Epithelial cell of prostate (primary cell): Measurements from ENCODE around the gene PLCB3.

ENCODE experiments used
- DNase-seq: peaks from one replicate; pipeline ENCODE4 v3.0.0-alpha.2; 2011; ENCODE audit warnings: low read depth, low spot score
- H3K27ac ChIP-seq: fragments of 450-650 bp; 2 replicates; pipeline ENCODE4 v1.5.1; 2017; ENCODE audit warnings: mild to moderate bottlenecking

Gene PLCB3

DNA sequence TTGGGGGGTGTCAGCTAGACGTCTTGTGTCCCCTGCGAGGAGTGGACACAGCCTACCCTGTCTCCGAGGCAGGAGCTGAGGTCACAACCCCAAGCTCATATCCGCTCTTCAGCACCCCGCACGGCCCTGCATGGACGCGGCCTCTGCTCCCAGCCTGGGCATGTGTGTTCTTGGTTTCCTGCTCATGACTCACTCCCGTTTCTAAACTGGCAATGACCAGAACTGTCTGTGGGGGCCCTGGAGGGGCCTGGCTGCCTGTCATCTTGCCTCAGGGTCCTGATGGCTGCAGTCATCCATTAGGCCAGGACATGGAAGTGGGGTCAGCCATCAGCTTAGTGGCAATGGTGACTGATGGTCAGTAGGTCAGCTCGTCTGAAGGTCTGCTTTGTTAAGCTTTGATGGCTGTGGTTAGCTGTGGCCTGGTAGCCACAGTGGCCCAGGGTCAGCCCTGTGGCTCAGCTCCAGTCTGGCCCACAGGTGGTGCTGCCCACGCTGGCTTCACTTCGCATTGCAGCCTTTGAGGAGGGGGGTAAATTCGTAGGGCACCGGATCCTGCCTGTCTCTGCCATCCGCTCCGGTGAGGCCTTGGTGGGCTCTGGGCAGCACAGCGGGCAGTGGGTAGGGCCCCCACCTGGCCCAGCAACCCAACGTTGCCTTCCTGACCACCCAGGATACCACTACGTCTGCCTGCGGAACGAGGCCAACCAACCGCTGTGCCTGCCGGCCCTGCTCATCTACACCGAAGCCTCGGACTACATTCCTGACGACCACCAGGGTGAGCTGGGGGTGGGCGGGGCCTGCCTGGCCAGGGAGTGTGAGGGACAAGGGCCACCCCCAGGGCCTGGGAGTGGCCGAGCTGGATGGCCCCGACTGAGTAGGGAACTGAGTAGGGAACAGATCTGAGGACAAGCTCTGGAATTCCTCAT lies 12.0 kb downstream of the PLCB3 start:
- DNase-seq, result no peak
- H3K27ac ChIP-seq, result no peak overlapping the region

DNA sequence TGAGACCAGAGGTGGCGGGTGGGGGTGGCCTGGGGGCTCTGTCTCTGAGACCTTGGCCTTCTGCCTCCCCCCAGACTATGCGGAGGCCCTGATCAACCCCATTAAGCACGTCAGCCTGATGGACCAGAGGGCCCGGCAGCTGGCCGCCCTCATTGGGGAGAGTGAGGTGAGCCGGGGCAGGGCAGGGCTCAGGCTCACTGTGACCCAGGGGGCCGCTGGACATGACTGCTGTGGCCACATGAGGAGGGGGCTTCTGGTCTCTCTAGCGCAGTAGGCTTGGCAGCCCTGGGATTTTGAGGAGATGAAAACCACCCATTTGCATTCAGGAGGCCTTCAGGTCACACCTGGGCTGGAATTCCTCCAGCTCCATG lies 12.6 kb downstream of the PLCB3 start:
- no peak for DNase-seq
- no peak overlapping the region for H3K27ac ChIP-seq

DNA sequence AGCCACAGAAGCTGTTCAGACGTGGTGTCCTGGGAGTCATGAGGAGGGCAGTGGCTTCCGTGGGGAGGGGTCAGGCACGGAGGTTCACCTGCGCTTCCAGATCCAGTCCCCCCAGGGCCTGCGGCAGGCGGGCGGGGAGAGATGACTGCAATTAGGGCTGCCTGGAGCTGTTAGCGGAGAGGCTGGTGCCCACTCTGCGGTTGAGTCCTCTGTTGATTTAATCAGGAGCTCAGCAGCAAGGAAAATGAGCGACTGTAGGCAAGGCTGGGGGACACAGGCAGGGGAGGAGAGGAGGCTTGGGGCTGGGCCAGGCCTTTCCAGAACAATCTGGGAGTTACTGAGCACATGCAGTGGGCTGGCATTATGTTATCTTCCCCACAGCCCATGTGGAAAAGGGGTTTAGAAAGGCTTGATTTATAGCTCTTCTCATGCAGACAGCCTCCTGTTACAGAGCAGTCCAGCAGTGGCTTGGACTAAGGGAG lies 13.1 kb downstream of the PLCB3 start:
- no peak for DNase-seq
- no peak overlapping the region for H3K27ac ChIP-seq

DNA sequence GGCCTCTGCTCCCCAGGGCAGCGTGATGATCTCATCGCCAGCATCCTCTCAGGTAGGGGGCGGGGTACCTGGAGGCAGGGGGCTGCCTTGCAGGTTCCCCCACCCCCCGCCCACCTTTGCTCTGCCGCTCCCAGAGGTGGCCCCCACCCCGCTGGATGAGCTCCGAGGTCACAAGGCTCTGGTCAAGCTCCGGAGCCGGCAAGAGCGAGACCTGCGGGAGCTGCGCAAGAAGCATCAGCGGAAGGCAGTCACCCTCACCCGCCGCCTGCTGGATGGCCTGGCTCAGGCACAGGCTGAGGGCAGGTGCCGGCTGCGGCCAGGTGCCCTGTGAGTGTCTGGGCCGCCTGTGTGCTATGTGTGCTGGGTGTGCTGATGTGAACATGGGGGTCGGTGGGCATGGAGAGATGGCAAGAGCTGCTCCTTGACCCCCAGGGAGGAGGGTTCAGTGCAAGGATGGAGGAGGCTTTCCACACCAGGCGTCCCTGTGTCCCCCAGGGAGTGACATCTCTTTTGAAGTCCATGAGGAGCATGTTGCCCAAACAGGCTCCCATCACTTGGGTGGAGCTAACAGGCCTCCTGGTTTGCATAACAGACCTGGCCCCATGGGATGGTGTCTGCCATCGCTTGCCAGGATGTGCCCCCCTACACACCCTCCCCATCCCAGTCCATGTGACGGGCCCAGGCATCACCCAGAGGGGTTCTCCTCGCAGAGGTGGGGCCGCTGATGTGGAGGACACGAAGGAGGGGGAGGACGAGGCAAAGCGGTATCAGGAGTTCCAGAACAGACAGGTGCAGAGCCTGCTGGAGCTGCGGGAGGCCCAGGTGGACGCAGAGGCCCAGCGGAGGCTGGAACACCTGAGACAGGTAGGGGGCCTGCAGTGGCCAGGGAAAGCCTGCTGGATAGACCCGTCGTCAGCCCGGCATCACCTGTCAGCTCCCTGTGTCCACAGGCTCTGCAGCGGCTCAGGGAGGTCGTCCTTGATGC lies 14.1 kb downstream of the PLCB3 start:
- DNase-seq, result no peak
- H3K27ac ChIP-seq, result no peak overlapping the region

DNA sequence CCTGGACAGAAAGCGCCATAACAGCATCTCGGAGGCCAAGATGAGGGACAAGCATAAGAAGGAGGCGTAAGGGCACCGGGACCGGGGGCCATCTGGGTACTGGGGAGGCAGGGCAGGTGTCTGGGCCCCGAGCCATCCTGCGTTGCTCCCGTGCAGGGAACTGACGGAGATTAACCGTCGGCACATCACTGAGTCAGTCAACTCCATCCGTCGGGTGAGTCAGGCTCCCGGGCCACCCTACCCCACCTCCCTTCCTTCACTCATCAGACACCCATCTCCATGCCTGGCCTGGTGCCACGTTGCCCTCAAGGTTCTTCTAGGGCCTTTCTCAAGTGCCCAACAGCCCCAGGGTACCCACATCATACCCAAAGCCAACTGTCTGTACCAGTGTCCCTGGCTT lies 15.0 kb downstream of the PLCB3 start:
- peak overlapping the region; percentile 97 for H3K27ac ChIP-seq
- DNase-seq, result no peak

DNA sequence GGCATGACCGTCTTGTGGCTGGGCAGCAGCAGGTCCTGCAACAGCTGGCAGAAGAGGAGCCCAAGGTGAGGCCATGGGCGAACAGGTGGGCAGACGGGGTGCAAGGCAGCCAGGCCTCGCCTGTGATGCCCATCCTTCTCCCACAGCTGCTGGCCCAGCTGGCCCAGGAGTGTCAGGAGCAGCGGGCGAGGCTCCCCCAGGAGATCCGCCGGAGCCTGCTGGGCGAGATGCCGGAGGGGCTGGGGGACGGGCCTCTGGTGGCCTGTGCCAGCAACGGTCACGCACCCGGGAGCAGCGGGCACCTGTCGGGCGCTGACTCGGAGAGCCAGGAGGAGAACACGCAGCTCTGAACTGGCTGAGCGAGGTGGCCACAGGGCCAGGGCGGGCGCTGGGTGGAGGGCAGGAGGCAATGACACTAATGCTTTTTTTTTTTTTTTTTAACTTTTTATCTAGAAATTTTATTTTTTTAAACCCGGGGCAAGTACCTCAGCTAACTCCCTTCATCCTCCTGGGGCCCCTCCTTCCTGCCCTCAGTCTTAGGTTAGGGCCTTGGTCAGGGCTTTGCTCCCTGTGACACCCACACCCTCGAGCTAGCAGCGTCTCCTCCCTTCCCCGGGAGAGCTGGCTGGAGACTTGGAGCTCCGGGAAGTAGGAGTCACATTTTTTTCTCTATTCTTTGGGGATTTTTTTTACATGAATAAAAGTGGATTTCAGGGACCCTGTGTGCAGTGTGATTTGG lies 16.0 kb downstream of the PLCB3 start:
- DNase-seq, result no peak

DNA sequence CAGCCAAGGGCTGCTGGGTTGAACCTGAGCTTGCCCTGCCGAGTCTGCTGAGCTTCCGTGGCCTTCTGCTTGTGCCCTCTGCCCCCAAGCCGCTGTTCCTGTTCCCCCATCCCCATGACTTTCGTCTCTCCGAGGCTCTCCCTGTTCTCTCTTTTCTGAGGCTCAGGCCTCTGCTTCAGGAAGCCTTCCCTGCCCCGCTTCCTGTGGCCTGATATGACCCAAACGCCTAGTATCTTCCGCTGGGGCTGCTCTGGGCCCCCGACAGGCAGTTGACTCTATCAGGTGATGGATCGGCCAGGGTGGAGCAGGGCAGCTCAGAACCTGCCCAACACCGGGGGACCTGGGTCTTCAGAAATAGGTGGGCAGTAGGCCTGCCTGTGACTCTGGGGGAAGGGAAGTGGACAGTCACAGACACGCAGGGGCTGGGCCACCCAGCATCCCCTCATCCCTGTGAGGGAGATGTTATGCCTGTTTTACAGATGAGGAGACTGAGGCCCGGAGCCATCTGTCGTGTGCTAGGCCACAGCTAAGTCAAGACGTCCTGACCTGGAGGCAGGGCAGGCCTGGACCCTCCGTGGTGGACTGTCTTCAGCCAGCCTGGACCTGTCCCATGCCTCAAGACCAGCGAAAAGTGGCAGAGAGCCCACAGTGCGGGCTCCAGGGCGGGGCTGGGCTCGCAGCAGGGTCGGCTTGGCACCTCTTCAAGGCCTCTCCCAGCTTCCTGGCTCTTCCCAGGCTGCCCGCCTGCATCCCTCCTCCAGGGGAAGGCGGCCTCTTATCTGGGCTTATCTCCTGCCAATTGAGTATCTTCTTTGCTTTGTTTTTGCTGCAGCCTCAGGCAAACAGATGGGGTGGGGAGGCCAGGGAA lies 16.9 kb downstream of the PLCB3 start:
- peak overlapping the region; percentile 97 for H3K27ac ChIP-seq
- no peak for DNase-seq

More for the DNA sequence above, 16.0 kb downstream of the PLCB3 start:
- H3K27ac ChIP-seq, result peak overlapping the region; percentile 97

DNA sequence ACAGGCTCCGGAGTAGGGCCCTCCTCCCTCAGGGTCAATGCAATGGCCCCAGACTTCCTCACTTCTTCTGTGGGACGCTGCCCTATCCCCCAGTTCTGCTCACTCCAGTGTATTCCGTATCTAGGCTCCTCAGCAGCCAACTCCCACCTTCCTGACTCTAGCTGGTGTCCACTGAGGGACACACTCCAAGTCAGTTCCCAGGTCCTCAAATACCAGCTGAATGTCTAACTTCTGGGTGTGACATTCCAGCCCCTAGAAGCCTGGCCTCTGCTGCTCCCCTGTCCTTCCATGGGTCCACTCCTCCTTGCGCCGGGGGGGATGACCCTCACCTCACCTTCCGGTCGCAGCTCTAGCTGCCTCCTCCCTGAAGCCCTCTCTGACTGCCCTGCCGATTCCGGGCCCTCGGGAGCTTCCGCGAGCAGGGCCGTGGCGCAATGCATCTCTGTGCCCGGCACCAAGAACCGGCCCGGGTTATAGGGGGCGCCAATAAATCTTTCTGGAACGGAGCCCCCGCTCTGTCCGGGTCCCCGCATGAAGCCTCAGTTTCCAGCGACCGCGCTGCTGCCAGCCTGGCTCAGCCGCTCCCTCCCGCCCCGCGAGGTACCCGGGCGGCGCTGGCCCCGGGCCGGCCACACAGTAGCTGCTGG lies 17.7 kb downstream of the PLCB3 start:
- DNase-seq, result no peak
- peak overlapping the region; percentile 97 for H3K27ac ChIP-seq

DNA sequence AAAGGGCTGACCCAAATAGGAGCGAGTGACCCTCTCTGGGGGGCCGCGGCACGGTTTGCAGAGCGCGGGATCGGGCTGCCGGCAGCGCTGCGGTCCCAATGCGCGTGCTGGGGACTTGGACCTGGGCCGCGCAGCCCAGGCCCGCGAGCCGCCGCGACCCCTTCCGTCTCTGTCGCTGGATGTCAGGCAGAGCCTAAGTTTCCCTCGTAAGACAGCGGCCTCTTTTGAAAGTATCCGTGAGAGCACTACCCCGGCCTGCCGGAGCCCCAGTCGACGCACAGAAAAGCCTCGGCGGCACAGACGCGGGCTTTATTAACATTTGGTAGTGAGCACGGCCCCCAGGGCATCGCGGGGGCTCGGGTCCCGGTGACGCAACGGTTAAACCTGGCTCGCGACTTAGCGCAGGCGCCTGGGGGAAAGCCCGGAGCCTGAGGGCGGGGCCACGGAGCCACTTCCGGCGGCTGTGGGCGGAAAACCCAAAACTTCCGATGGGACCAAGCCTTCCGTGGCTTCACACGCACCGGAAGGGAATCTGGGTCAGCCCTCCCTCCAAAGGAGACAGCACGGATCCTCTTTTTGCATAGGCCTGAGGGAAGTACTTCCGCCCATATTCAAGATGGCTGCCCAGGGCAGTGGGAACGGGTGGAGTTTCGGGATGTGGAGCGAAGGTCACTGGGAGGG lies 18.4 kb downstream of the PLCB3 start:
- peak overlapping the region; percentile 97 for H3K27ac ChIP-seq
- peak; percentile 99 for DNase-seq

DNA sequence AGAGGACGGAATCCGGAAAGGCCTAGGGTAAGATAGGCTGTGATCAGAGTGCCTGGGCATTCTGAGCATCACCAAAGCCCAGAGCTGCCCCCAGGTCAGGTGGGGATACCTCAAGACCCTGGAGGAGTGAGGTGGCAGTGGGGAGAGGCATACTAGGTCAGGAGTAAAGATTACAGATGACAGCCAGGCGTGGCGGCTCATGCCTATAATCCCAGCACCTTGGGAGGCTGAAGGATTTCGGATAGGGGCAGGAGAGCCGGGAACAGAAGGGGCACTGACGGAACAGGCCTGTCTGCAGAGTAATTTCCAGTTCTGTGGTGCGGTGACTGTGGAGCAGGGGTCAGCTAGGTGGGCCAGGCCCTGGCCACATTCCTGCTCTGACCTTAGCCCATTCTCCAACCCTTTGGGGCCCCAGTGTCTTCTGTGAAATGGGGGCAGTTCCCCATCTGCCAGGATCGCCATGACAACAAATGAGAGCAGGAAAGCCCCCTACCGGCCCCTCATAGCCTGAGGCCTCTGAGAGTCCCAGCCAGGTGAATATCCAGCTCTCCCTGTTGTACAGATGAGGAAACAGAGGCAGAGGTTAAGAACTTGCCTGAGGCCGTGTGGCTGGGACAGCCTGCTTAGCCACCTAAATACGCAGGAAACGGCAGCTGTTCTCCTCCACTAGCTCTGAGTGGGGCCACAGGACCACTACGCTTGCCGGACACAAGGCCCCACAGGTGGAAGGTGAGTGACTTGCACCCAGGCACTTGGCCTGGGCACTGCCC lies 23.9 kb downstream of the PLCB3 start:
- no peak for DNase-seq
- H3K27ac ChIP-seq, result no peak overlapping the region

DNA sequence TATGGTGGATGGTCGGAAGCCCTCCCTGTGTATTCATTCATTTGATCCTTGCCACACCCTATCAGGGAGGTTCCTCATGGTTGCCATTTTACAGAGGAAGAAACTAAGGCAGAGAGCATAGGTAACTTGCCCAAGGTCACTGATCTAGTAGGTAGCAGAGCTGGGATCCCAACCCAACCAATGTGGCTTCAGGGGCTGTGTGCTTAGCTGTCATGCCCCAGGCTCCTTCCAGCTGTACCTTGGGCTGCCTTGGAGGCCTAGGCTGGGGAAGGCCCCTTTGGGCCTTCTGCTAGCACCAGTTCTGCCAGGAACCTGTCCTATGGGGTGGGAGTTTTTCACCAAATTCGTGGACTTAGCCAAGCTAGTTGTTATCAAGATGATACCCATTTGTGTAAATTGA lies 24.5 kb downstream of the PLCB3 start:
- no peak for DNase-seq
- peak overlapping the region; percentile 83 for H3K27ac ChIP-seq

DNA sequence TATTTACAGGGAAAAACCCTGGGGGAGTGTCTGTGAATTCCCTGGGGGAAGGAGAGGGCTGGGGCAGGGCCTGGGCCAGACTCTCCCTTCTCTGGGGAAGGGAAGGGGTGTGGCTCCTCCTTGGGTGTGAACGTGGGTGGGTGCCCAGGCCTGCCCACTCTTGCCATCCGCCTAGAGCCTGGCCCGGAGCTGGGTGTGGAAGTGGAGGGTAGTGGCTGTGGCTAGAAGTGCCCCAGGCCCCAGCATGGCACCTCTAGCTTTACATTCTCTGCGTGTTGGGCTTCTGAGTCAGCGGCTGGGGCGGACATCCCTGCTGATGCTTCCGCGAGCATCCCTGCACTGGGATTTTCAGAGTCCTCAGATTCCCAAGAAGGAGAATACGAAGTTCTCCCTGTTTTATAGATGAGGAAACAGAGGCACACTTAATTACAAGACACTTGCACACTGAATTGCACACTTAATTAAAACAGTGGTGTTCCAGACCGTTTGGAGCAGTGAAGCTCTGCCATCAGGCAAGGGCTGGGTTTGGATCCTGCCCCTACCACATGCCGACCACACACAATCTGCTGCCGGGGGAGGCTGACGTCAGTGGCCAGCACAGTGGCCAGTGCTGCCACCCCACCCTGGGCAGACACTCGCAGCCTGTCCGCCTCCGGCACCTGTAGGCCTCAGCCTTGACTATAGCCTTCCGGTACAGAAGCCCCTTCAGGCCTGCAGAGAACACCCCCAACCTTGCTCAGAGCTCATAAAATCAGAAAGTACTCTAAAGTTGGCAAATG lies 25.5 kb downstream of the PLCB3 start:
- H3K27ac ChIP-seq, result peak overlapping the region; percentile 83

DNA sequence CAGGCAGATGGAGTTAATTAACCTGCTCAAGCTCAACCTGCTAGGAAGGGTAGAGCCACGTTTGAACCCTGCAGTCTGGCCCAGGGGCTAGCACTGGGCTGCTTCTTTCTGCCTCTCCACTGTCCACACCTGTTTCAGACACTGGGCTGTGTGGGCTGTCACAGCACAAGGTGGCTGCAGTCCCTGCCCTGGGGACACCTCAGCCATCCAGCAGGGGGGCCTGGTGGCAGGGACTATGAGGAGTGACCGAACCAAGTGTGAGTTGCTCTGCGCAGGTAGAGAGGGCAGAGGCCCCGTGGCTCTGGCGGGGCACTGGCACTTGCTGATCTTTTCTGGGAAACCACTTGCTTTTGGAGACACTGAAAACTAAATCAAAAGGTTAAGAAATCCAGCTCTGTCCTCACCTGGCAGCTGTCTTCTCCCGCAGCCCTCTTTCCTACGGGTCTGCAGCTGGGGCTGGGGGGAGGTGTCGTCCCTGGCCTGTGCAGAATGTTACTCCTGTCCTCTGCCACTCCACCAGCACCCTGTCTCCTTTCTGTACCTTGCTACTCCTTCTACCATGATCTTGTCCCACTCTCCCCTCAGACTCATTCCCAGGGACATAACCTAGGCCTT lies 27.4 kb downstream of the PLCB3 start:
- DNase-seq, result no peak
- H3K27ac ChIP-seq, result peak overlapping the region; percentile 9

More for the DNA sequence above, 25.5 kb downstream of the PLCB3 start:
- peak; percentile 78 for DNase-seq

DNA sequence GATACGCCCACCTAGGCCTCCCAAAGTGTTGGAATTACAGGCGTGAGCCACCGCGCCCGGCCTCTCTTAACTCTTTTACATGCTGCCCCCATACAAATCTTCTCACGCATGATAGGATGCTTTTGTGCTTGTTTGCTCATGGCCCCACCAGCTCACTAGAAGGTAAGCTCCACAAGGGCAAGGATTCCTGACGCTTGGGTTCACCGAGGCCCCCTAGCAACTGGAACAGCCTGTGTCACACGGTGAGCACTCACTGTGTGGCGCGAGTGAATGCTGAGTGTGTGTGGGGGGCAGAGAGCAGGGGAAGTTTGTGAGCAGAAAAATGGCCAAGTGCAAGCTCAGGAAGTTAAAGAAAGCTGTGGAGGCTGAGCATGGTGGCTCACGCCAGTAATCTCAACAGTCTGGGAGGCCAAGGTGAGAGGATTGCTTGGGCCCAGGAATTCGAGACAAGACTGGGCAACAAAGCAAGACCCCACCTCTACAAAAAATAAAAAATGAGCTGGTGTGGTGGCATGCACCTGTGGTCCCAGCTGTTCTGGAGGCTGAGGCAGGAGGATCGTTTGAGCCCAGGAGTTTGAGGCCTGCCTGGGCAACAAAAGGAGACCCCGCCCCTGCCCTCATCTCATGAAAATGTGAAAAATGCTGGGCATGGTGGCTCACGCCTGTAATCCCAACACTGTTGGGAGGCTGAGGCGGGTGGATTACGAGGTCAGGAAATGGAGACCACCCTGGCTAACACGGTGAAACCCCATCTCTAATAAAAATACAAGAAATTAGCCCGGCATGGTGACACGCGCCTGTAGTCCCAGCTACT lies 30.8 kb downstream of the PLCB3 start:
- no peak overlapping the region for H3K27ac ChIP-seq
- DNase-seq, result no peak

DNA sequence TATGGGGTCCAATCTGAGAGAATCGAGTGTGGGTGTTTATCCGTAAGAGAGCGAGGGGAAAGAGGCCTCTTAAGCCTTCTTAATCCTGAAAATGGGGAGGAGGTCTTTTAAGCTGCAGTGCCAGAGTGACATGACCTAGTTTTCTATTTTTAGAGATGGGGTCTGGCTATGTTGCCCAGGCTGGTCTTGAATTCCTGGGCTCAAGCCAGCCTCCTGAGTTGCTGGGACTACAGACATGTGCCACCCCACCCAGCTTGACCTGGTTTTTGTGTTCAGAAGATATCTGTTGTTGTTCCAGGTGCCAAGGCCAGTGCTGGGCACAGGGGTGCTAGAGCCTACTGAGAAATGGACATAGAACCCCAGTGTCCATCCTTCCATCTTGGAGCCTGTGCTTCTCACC lies 31.8 kb downstream of the PLCB3 start:
- H3K27ac ChIP-seq, result no peak overlapping the region
- DNase-seq, result no peak
